Measurements from ENCODE around the gene RSPH1. TPM values are rescaled to one million over a fixed set of nuclear protein-coding genes. Genes with fewer than 3 reads are reported as not detected.

Gene RSPH1
- total RNA-seq, 6 experiments from 2014 or later = 0.18 to 0.55 (median 0.22) TPM; not detected in 1

DNA sequence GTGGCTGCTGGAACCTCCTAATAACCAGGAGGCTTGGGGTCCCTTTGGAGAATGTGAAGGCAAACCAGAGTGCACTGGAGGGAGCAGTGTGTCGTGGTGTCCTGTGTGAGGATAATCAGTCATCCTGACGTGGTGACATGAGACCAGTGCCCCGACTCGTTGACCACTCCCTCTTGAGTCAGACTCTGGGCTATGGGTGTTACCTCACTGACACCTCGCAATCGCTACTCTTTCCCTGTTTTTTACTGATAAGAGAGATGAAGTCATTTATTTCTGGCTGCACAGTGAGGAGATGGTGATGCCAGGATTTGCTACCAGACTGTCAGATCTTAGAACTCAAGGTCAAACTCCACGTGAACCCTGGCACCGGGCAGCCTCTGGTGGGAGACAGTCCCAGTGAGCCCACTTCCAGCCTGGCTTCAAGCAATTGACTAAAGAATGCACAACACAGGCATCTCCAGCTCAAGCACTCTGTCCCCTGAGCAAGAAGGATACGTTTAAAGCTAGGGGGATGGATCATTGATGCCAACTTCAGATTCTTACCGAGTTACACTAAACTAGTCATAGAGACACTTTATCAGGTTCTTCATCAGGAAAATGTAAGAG, 62.0 kb downstream of the RSPH1 start:
- DNase-seq (no peak), ATAC-seq (peak in 1 of 4 donors; percentile 93)
- Histone ChIP-seq H3K4me3 (no peak overlapping the region), H3K27ac (no peak overlapping the region), H3K36me3 (no peaks in the 10 kb centered on the region), H3K4me1 (no peaks in the 10 kb centered on the region), H3K9me3 (no peaks in the 10 kb centered on the region), H3K27me3 (no peaks in the 10 kb centered on the region)
- TF ChIP-seq, protein P1, sequence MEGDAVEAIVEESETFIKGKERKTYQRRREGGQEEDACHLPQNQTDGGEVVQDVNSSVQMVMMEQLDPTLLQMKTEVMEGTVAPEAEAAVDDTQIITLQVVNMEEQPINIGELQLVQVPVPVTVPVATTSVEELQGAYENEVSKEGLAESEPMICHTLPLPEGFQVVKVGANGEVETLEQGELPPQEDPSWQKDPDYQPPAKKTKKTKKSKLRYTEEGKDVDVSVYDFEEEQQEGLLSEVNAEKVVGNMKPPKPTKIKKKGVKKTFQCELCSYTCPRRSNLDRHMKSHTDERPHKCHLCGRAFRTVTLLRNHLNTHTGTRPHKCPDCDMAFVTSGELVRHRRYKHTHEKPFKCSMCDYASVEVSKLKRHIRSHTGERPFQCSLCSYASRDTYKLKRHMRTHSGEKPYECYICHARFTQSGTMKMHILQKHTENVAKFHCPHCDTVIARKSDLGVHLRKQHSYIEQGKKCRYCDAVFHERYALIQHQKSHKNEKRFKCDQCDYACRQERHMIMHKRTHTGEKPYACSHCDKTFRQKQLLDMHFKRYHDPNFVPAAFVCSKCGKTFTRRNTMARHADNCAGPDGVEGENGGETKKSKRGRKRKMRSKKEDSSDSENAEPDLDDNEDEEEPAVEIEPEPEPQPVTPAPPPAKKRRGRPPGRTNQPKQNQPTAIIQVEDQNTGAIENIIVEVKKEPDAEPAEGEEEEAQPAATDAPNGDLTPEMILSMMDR (IDR thresholded peaks at IDR 0.05) = no peak
- intact Hi-C loops (cut with DNase I) = no loop called here
- WGBS (ENCODE audit: insufficient coverage, low coverage, low lambda C conversion rate, missing lambda C conversion rate) = 30% methylated on average over 8 of the region's 10 CpGs

DNA sequence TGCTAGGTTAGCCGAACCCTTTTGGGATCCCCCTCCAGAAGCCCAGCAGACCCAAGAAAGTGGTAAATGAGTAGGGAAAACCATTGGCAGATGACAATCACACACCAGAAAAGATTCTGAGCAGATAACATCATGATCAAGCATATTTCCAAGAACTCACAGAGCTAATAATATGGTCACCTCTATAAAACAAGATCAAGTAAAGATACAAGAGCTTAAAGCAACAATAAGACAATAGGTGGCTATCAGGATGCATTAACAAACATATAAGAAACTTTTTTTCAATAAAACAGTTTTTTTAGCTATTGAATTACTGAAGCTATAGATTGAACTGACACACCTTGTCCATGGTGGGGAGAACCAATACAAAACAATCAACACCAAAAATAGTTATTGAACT, 63.3 kb downstream of the RSPH1 start:
- Histone ChIP-seq H3K27ac (no peak overlapping the region), H3K27me3 (no peaks in the 10 kb centered on the region), H3K9me3 (no peaks in the 10 kb centered on the region), H3K36me3 (no peaks in the 10 kb centered on the region), H3K4me3 (no peak overlapping the region), H3K4me1 (no peaks in the 10 kb centered on the region)
- no peak for ATAC-seq
- TF ChIP-seq, protein P1 (IDR thresholded peaks at IDR 0.05) = no peak
- no peak for TF ChIP-seq POLR2A (IDR thresholded peaks at IDR 0.05)
- 42% methylated on average over 1 of the region's 1 CpG for WGBS (ENCODE audit: insufficient coverage, low coverage, low lambda C conversion rate, missing lambda C conversion rate)
- DNase-seq = no peak
- intact Hi-C loops (cut with DNase I) = no loop called here

DNA sequence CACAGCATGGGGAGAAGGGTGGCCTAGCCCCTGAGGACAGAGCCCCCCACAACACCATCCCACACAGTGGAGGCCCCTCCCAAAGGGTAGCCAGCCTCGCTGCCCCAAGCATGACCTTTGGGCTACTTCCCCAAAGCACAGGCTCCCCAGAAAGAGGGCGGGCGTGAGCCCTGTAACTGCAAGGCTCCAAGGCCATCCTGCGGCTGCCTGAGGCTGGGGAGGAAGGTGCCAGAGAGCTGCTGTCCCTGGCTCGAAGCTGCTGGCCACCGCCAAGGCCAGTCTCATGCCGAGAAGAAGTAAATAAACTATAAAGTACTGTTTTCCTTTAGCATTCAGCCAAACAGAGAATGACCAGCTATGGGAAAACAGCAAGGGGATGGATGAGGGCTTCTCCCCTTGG, 64.8 kb downstream of the RSPH1 start:
- TF ChIP-seq POLR2A (IDR thresholded peaks at IDR 0.05) = no peak
- no peak overlapping the region for H3K27ac ChIP-seq
- H3K9me3 ChIP-seq = no peaks in the 10 kb centered on the region
- no peaks in the 10 kb centered on the region for H3K4me1 ChIP-seq
- no peak for DNase-seq
- intact Hi-C loops (cut with DNase I) = no loop called here
- ATAC-seq = no peak
- no peaks in the 10 kb centered on the region for H3K36me3 ChIP-seq
- H3K4me3 ChIP-seq = no peak overlapping the region
- no peaks in the 10 kb centered on the region for H3K27me3 ChIP-seq
- 48% methylated on average over 2 of the region's 7 CpGs for WGBS (ENCODE audit: insufficient coverage, low coverage, low lambda C conversion rate, missing lambda C conversion rate)

DNA sequence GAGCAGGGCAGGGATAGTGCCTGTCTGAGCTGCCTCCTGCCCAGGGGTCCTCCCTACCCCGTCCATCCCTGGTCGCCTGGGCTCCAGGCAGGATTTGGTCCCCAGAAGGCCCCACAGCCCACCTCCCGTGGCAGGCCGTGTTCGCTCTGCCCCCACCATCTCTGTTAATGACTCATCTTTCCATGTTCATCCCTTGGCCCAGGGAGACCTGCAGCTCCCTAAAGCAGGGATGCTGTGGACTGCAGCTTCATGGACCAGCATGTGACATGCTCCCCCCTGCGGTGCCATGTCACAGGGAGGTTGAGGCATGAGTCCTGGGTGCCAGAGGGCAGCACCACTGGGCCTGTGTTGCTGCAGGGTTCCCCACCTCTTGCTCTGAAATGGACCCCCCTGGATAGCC, 65.5 kb downstream of the RSPH1 start:
- TF ChIP-seq, protein P1 (IDR thresholded peaks at IDR 0.05) = no peak
- TF ChIP-seq POLR2A (IDR thresholded peaks at IDR 0.05) = no peak
- ATAC-seq (no peak), DNase-seq (no peak)
- Histone ChIP-seq H3K4me1 (no peaks in the 10 kb centered on the region), H3K4me3 (no peak overlapping the region), H3K9me3 (no peaks in the 10 kb centered on the region), H3K27ac (no peak overlapping the region), H3K36me3 (no peaks in the 10 kb centered on the region), H3K27me3 (no peaks in the 10 kb centered on the region)
- WGBS (ENCODE audit: insufficient coverage, low coverage, low lambda C conversion rate, missing lambda C conversion rate) = 100% methylated on average over 1 of the region's 6 CpGs
- intact Hi-C loops (cut with DNase I) = no loop called here

DNA sequence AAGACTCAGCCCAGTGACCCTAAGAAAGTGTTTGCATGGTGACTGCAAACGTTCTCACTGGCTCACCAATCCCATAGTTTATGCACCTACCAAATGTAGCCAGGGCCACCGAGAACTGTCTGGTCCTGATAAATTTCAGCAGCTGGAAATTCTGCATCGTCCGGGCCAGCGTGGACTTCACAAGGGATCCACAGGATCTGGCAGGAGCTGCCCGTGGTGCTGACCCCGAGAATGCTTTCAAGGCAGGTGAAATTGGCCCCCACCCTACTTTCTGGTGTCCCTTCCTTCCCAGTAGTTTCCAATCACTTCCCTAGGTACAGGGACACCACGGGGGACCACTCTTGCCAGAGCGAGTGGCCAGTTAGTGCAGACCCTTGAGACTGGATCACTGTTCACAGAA, 66.2 kb downstream of the RSPH1 start:
- intact Hi-C loops (cut with DNase I) = no loop called here
- TF ChIP-seq, protein P1 (IDR thresholded peaks at IDR 0.05) = no peak
- no peak for TF ChIP-seq POLR2A (IDR thresholded peaks at IDR 0.05)
- ATAC-seq (no peak), DNase-seq (no peak)
- no peak overlapping the region for H3K27ac ChIP-seq
- no peak overlapping the region for H3K4me3 ChIP-seq
- WGBS (ENCODE audit: insufficient coverage, low coverage, low lambda C conversion rate, missing lambda C conversion rate) = 14% methylated on average over 5 of the region's 9 CpGs
- no peaks in the 10 kb centered on the region for H3K27me3 ChIP-seq
- H3K4me1 ChIP-seq = no peaks in the 10 kb centered on the region
- H3K9me3 ChIP-seq = no peaks in the 10 kb centered on the region
- H3K36me3 ChIP-seq = no peaks in the 10 kb centered on the region
